ENCODE data around the gene PPP2R5D. TPM values are rescaled to one million over a fixed set of nuclear protein-coding genes. Genes with fewer than 3 reads are reported as not detected.

The PPP2R5D gene
- total RNA-seq, 1 experiment from 2014 or later = 53.5 TPM

GRCh38 chr6:43013843-43014433 lies 29.6 kb downstream of the PPP2R5D start, which contains the start of the genes KLHDC3 and MEA1:
Gene KLHDC3 (plus strand): TSS chr6:43014249. CDS start chr6:43017193, 2,944 bp downstream.
Gene MEA1 (minus strand): TSS chr6:43013946. CDS start chr6:43013813, 133 bp downstream.
- H3K14ac ChIP-seq (ENCODE audit: insufficient read depth, low read length) = peak within 1 kb of the TSS; percentile 26
- no CpG with 5 or more reads among the region's 51 CpGs for WGBS (ENCODE audit: extremely low coverage, insufficient read length, low lambda C conversion rate)
- H3K79me2 ChIP-seq (ENCODE audit: insufficient read depth, low read length) = peaks cover 11% of the 10 kb centered on the region; the same call in 1 of the 2 replicates
- H4K8ac ChIP-seq (replicated peaks; ENCODE audit: insufficient read length, low read depth, low read length) = no peak within 1 kb of the TSS
- no peak within 1 kb of the TSS for H3T11ph ChIP-seq (ENCODE audit: low read length)
- H2AK5ac ChIP-seq (ENCODE audit: insufficient read length, low read length) = no peak within 1 kb of the TSS
- no peaks in the 10 kb centered on the region for H3K9me3 ChIP-seq (ENCODE audit: control insufficient read depth, low read depth, low read length)
- H3K9ac ChIP-seq (ENCODE audit: extremely low read depth, insufficient read length, low read length) = peak within 1 kb of the TSS; percentile 81
- no peak within 1 kb of the TSS for H2BK15ac ChIP-seq (ENCODE audit: low read depth, low read length)
- H3K4ac ChIP-seq (ENCODE audit: low read depth, low read length) = no peak within 1 kb of the TSS
- DNase-seq = peak; percentile 100
- no peak within 1 kb of the TSS for H4K91ac ChIP-seq (ENCODE audit: insufficient read length, low read depth, low read length)
- no peak within 1 kb of the TSS for H3K56ac ChIP-seq (ENCODE audit: insufficient read length, low read depth, low read length)
- no peaks in the 10 kb centered on the region for H4K20me1 ChIP-seq (ENCODE audit: control insufficient read depth, insufficient read depth, insufficient read length)
- peaks cover 2% of the 10 kb centered on the region; the same call in 1 of the 2 replicates for H3K4me1 ChIP-seq (ENCODE audit: insufficient read depth, low read length)
- H3K4me3 Mint-ChIP-seq = peak within 1 kb of the TSS; percentile 92 to 97
- H3K23me2 ChIP-seq (ENCODE audit: insufficient read length, low read depth, low read length, poor library complexity, severe bottlenecking) = peaks cover 6% of the 10 kb centered on the region
- H4K5ac ChIP-seq (ENCODE audit: insufficient read length, low read depth, low read length) = no peak within 1 kb of the TSS
- H2BK5ac ChIP-seq (ENCODE audit: insufficient read length, low read length) = no peak within 1 kb of the TSS
- peak within 1 kb of the TSS; percentile 99 for H3K4me2 ChIP-seq (ENCODE audit: insufficient read depth, insufficient read length, low read length)
- TF ChIP-seq, protein P1, sequence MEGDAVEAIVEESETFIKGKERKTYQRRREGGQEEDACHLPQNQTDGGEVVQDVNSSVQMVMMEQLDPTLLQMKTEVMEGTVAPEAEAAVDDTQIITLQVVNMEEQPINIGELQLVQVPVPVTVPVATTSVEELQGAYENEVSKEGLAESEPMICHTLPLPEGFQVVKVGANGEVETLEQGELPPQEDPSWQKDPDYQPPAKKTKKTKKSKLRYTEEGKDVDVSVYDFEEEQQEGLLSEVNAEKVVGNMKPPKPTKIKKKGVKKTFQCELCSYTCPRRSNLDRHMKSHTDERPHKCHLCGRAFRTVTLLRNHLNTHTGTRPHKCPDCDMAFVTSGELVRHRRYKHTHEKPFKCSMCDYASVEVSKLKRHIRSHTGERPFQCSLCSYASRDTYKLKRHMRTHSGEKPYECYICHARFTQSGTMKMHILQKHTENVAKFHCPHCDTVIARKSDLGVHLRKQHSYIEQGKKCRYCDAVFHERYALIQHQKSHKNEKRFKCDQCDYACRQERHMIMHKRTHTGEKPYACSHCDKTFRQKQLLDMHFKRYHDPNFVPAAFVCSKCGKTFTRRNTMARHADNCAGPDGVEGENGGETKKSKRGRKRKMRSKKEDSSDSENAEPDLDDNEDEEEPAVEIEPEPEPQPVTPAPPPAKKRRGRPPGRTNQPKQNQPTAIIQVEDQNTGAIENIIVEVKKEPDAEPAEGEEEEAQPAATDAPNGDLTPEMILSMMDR (conservative IDR thresholded peaks at IDR 0.05) = no peak
- no peaks in the 10 kb centered on the region for H3K79me1 ChIP-seq (ENCODE audit: insufficient read depth, low read depth, low read length, poor library complexity, severe bottlenecking)
- peak within 1 kb of the TSS; percentile 9 for H3K27ac ChIP-seq (ENCODE audit: insufficient read length, low read depth, low read length)
- no peak within 1 kb of the TSS for H2BK12ac ChIP-seq (ENCODE audit: insufficient read length, low read depth, low read length)
- no peak within 1 kb of the TSS for H3K23ac ChIP-seq (ENCODE audit: insufficient read length, low read depth, low read length)
- H3K27me3 Mint-ChIP-seq (ENCODE audit: low read depth) = no peaks in the 10 kb centered on the region
- H3K18ac ChIP-seq (ENCODE audit: insufficient read length, low read depth, low read length) = peak within 1 kb of the TSS; percentile 39
- no peaks in the 10 kb centered on the region; a peak in 1 of 5 replicates for H3K9me3 Mint-ChIP-seq
- H3K36me3 Mint-ChIP-seq (ENCODE audit: insufficient read depth in 1 of 3, low read depth in 3 of 3) = peaks cover 33 to 69% (median 68%) of the 10 kb centered on the region in 3 experiments
- H2BK120ac ChIP-seq (ENCODE audit: low read depth, low read length, poor library complexity, severe bottlenecking) = no peak within 1 kb of the TSS
- H3K27ac Mint-ChIP-seq = peak within 1 kb of the TSS; percentile 88 to 93 (median 88); a peak in 6 of 7 replicates
- H2BK20ac ChIP-seq (ENCODE audit: low read depth, low read length, poor library complexity, severe bottlenecking) = no peak within 1 kb of the TSS
- no peaks in the 10 kb centered on the region for H3K27me3 ChIP-seq (ENCODE audit: insufficient read depth, low read length)
- peaks cover 22 to 33% of the 10 kb centered on the region in 2 experiments for H3K4me1 Mint-ChIP-seq
- no peak within 1 kb of the TSS for H2AFZ ChIP-seq (ENCODE audit: low read length)

Data from H9 (cell line).